SK-N-SH (cell line): ENCODE results near the gene LKAAEAR1. TPM values are rescaled to one million over a fixed set of nuclear protein-coding genes. Genes with fewer than 3 reads are reported as not detected.

Experiments used
- CTCF ChIA-PET: fragments of 300-600, 350-600 bp; formaldehyde crosslinking; extraction: SDS; loops from one replicate; lab custom pipeline; 2021; lab: Yijun Ruan, JAX
- POLR2A ChIA-PET: fragments of 350-600 bp; sonication (Branson Sonifier 250); formaldehyde crosslinking; extraction: SDS; loops from one replicate; lab custom pipeline; 2020; ENCODE audit warnings: antibody characterized with exemption, inconsistent platforms; lab: Yijun Ruan, JAX
- DNase-seq: peaks from one replicate; pipeline ENCODE4 v3.0.0; 2012
- H2AFZ ChIP-seq: fragments of 200-600 bp; sonication (generic); 2 replicates; pipeline ENCODE4 v1.8.1; 2016; ENCODE audit warnings: antibody characterized with exemption, mild to moderate bottlenecking, low read depth
- H3F3A ChIP-seq: fragments of 200-600 bp; sonication (generic); replicated peaks from 2 replicates; pipeline ENCODE3; 2016; ENCODE audit warnings: antibody characterized with exemption, mild to moderate bottlenecking; ENCODE audit not compliant: insufficient read depth
- H3K27ac ChIP-seq, 2 experiments: fragments of 200-500 bp in 1 of 2; fragments of 200-600 bp in 1 of 2; sonication (Bioruptor generic) in 1 of 2; sonication (generic), shearing (Covaris generic) in 1 of 2; 2 replicates each; pipeline versions ENCODE4 v1.5.1 to v1.6.1; 2014 to 2016; ENCODE audit warnings: low read depth in 2 of 2, inconsistent platforms in 1 of 2, low read length in 1 of 2, mild to moderate bottlenecking in 1 of 2, mixed read lengths in 1 of 2
- H3K27me3 ChIP-seq: fragments of 200-600 bp; sonication (generic), shearing (Covaris generic); 2 replicates; pipeline ENCODE4 v1.6.1; 2016; ENCODE audit warnings: mixed run types; ENCODE audit not compliant: insufficient read depth
- H3K36me3 ChIP-seq, 2 experiments: fragments of 200-500 bp in 1 of 2; fragments of 200-600 bp in 1 of 2; sonication (Bioruptor generic) in 1 of 2; sonication (generic) in 1 of 2; replicated peaks in 1 of 2; 2 replicates each; pipeline versions ENCODE3 to v1.5.1; 2014 to 2016; ENCODE audit warnings: low read length in 1 of 2, mild to moderate bottlenecking in 1 of 2; ENCODE audit not compliant: insufficient read depth in 2 of 2, control insufficient read depth in 1 of 2
- H3K4me1 ChIP-seq, 2 experiments: fragments of 200-500 bp in 1 of 2; fragments of 200-600 bp in 1 of 2; sonication (Bioruptor generic) in 1 of 2; sonication (generic), shearing (Covaris generic) in 1 of 2; 2 replicates each; pipeline versions ENCODE4 v1.5.1 to v1.6.1; 2014 to 2016; ENCODE audit warnings: low read depth in 1 of 2, low read length in 1 of 2, mixed run types in 1 of 2; ENCODE audit not compliant: insufficient read depth in 2 of 2, control insufficient read depth in 1 of 2
- H3K4me2 ChIP-seq: fragments of 200-600 bp; sonication (generic), shearing (Covaris generic); 2 replicates; pipeline ENCODE4 v1.6.1; 2017; ENCODE audit warnings: mixed run types
- H3K4me3 ChIP-seq, 2 experiments: fragments of 200-500 bp in 1 of 2; fragments of 200-600 bp in 1 of 2; sonication (Bioruptor generic) in 1 of 2; sonication (generic), shearing (Covaris generic) in 1 of 2; 2 replicates each; pipeline versions ENCODE4 v1.5.1 to v1.8.1; 2014 to 2016; ENCODE audit warnings: low read depth in 2 of 2, inconsistent platforms in 1 of 2, low read length in 1 of 2, mild to moderate bottlenecking in 1 of 2, mixed read lengths in 1 of 2, moderate library complexity in 1 of 2
- H3K79me2 ChIP-seq: fragments of 200-600 bp; sonication (generic); 2 replicates; pipeline ENCODE4 v1.8.1; 2017; ENCODE audit warnings: mild to moderate bottlenecking; ENCODE audit not compliant: insufficient read depth
- H3K9ac ChIP-seq: fragments of 200-600 bp; sonication (generic); 2 replicates; pipeline ENCODE4 v1.6.1; 2017; ENCODE audit warnings: mixed run types
- H3K9me2 ChIP-seq: fragments of 200-600 bp; sonication (generic); 2 replicates; pipeline ENCODE4 v1.6.1; 2017; ENCODE audit warnings: mixed run types
- H3K9me3 ChIP-seq: fragments of 200-600 bp; sonication (generic); 2 replicates; pipeline ENCODE4 v1.6.1; 2017; ENCODE audit warnings: mixed run types, mild to moderate bottlenecking, moderate library complexity
- H4K20me1 ChIP-seq: fragments of 200-600 bp; sonication (generic); 2 replicates; pipeline ENCODE4 v1.6.1; 2017; ENCODE audit warnings: mild to moderate bottlenecking, mixed run types; ENCODE audit not compliant: insufficient read depth
- CTCF ChIP-seq: fragments of 200-600 bp; sonication (generic); IDR thresholded peaks from 2 replicates; pipeline ENCODE4 v1.6.1; 2017; ENCODE audit warnings: antibody characterized with exemption, mild to moderate bottlenecking, moderate library complexity
- FOSL2 ChIP-seq: IDR thresholded peaks from 2 replicates; pipeline ENCODE4 v1.4.0; 2012; ENCODE audit warnings: low read depth, mild to moderate bottlenecking, moderate library complexity, borderline replicate concordance
- FOXM1 ChIP-seq: IDR thresholded peaks from 2 replicates; pipeline ENCODE4 v1.4.0; 2012; ENCODE audit warnings: low read depth, mild to moderate bottlenecking
- GATA2 ChIP-seq: sonication (generic); formaldehyde crosslinking; IDR thresholded peaks from 2 replicates; pipeline ENCODE4 v1.5.0; 2020; ENCODE audit warnings: mild to moderate bottlenecking, missing genetic modification reagents
- JUND ChIP-seq: IDR thresholded peaks from 2 replicates; pipeline ENCODE4 v1.4.0; 2012
- MAX ChIP-seq: IDR thresholded peaks from 2 replicates; pipeline ENCODE4 v1.4.0; 2012; ENCODE audit warnings: low read depth
- MXI1 ChIP-seq: IDR thresholded peaks from 2 replicates; pipeline ENCODE4 v1.6.1; 2012; ENCODE audit warnings: mild to moderate bottlenecking, low read depth, low read length, improper control_type of control experiment
- PBX3 ChIP-seq: IDR thresholded peaks from 2 replicates; pipeline ENCODE4; 2012
- POLR2AphosphoS5 ChIP-seq: IDR thresholded peaks from 2 replicates; pipeline ENCODE4 v1.6.1; 2012; ENCODE audit warnings: low read depth, low read length
- REST ChIP-seq: IDR thresholded peaks from 2 replicates; pipeline ENCODE4 v1.6.1; 2012; ENCODE audit warnings: mild to moderate bottlenecking, low read depth, low read length, moderate library complexity
- RFX5 ChIP-seq: IDR thresholded peaks from 2 replicates; pipeline ENCODE4 v1.6.1; 2012; ENCODE audit warnings: mild to moderate bottlenecking, improper control_type of control experiment, low read length
- TCF12 ChIP-seq: IDR thresholded peaks from 2 replicates; pipeline ENCODE4 v1.4.0; 2012
- USF1 ChIP-seq: IDR thresholded peaks from 2 replicates; pipeline ENCODE4 v1.4.0; 2012; ENCODE audit warnings: low read depth, borderline replicate concordance
- YY1 ChIP-seq: IDR thresholded peaks from 2 replicates; pipeline ENCODE4 v1.4.0; 2012; ENCODE audit warnings: low read depth, mild to moderate bottlenecking
- ZBTB33 ChIP-seq: IDR thresholded peaks from 2 replicates; pipeline ENCODE4 v1.4.0; 2012; ENCODE audit warnings: low read depth, borderline replicate concordance
- WGBS: methylation state at CpG from one replicate; pipeline ENCODE4 v1.1.6; 2017; ENCODE audit warnings: low lambda C conversion rate; 5-methylcytosine and 5-hydroxymethylcytosine counted together
- polyA plus RNA-seq, 3 experiments: library from polyadenylated mRNA; depleted of rRNA; stranded (reverse); fragments of >200 nt; gene quantifications; 2 replicates each; pipeline ENCODE4 v1.2.3, GENCODE V29; 2012

Gene LKAAEAR1
- polyA plus RNA-seq, 1 of the 3 experiments (the other 2 are of a cell fraction) = 0.71 TPM

GRCh38 chr20:64056889-64057627 lies 27.1 kb downstream of the LKAAEAR1 start (continued):
- TF ChIP-seq REST = no peak

- no peak overlapping the region for H2AFZ ChIP-seq
- H3K9ac ChIP-seq = no peak overlapping the region
- CTCF ChIA-PET = no interaction called here
- WGBS = 100% methylated on average over 3 of the region's 7 CpGs
- H3K27me3 ChIP-seq = no peaks in the 10 kb centered on the region
- H3K9me2 ChIP-seq = no peaks in the 10 kb centered on the region
- POLR2A ChIA-PET = interaction anchor here (1.4 kb wide), 1 partner anchor 22 kb away, joined by 3 read pairs; the partner anchor contains the start of gene RGS19
- H3F3A ChIP-seq = no peaks in the 10 kb centered on the region
- H3K9me3 ChIP-seq = no peaks in the 10 kb centered on the region
- H3K4me1 ChIP-seq = peaks cover 0 to 10% of the 10 kb centered on the region in 2 experiments; a peak in 1 of 4 replicates
- TF ChIP-seq YY1 = no peak
- no peak for TF ChIP-seq PBX3
- TF ChIP-seq TCF12 = no peak
- no peak for TF ChIP-seq FOXM1
- TF ChIP-seq JUND = no peak
- no peak for TF ChIP-seq CTCF
- no peak for TF ChIP-seq REST
- no peak for TF ChIP-seq RFX5
- no peak for TF ChIP-seq FOSL2
- TF ChIP-seq POLR2AphosphoS5 = no peak
- no peak for TF ChIP-seq GATA2
- no peak for TF ChIP-seq MXI1
- no peak for TF ChIP-seq USF1
- no peak for TF ChIP-seq ZBTB33
- no peak for TF ChIP-seq MAX
- no peak overlapping the region for H3K27ac ChIP-seq
- H3K79me2 ChIP-seq = no peaks in the 10 kb centered on the region
- no peaks in the 10 kb centered on the region for H4K20me1 ChIP-seq
- DNase-seq = no peak
- no peak overlapping the region for H3K4me3 ChIP-seq
- no peaks in the 10 kb centered on the region for H3K36me3 ChIP-seq
- no peak overlapping the region for H3K4me2 ChIP-seq
Observed at GRCh38 chr20:64056639-64056888, 27.6 kb downstream of the LKAAEAR1 start.
